Colonic mucosa (tissue), 4 donors: ENCODE data around the gene CSTB. TPM values are rescaled to one million over a fixed set of nuclear protein-coding genes. Genes with fewer than 3 reads are reported as not detected.
A peak's percentile ranks its signal among the peaks of the same experiment; 100 is the strongest.

Source experiments
- DNase-seq: peaks from one replicate; pipeline ENCODE4 v3.0.0-alpha.2; 2020
- H3K27ac ChIP-seq: fragments of 200-600 bp; one replicate; pipeline ENCODE4 v1.8.0; 2021
- H3K27me3 ChIP-seq: fragments of 200-600 bp; one replicate; pipeline ENCODE4 v1.8.0; 2021
- H3K36me3 ChIP-seq: fragments of 200-600 bp; one replicate; pipeline ENCODE4 v1.8.0; 2021
- H3K4me1 ChIP-seq: fragments of 200-600 bp; one replicate; pipeline ENCODE4 v1.8.0; 2021; ENCODE audit warnings: mild to moderate bottlenecking
- H3K4me3 ChIP-seq: fragments of 200-600 bp; one replicate; pipeline ENCODE4 v1.8.0; 2021
- H3K9ac ChIP-seq, 2 donors: one replicate each; pipeline ENCODE4 v1.7.0; 2013; ENCODE audit warnings: control low read depth in 2 of 2, low read depth in 2 of 2, low read length in 2 of 2
- H3K9me3 ChIP-seq: fragments of 200-600 bp; one replicate; pipeline ENCODE4 v1.8.0; 2021
- CTCF ChIP-seq: fragments of 200-600 bp; IDR thresholded peaks from one replicate; pipeline ENCODE4 v1.8.0; 2022; ENCODE audit warnings: antibody characterized with exemption, mild to moderate bottlenecking
- intact Hi-C: fragments of 100-400 bp; cut with DNase I; formaldehyde crosslinking; loops from one replicate; pipeline ENCODE4 v1.14.1; 2022
- total RNA-seq, 2 donors: library from RNA; stranded (reverse); fragmentation: NEBNext Ultra II Directional in 1 of 2; extraction: Animal tissue kit (Norgen Biotek cat#: 25700) in 1 of 2; gene quantifications; one replicate each; pipeline ENCODE4 v1.2.1, GENCODE V29; 2021
- donor health status: healthy.
- donor health status: DM: no; HTN: no; CAD: no.
- donor health status: DM: no; HTN: no; CAD: no.

CSTB gene
- total RNA-seq, 2 donors from 2014 or later = 67.5 to 86.6 TPM

- TF ChIP-seq CTCF = no peak
- peaks cover 15% of the 10 kb centered on the region for H3K4me1 ChIP-seq
- no peaks in the 10 kb centered on the region for H3K27me3 ChIP-seq
- intact Hi-C loops = no loop called here
- H3K9me3 ChIP-seq = no peaks in the 10 kb centered on the region
- no peak overlapping the region for H3K9ac ChIP-seq
- H3K4me3 ChIP-seq = no peak overlapping the region
- peaks cover 7% of the 10 kb centered on the region for H3K36me3 ChIP-seq
- no peak overlapping the region for H3K27ac ChIP-seq
- no peak for DNase-seq
These were observed 4.9 kb downstream of the CSTB start for GRCh38 chr21:43771199-43771675.

GRCh38 chr21:43770066-43770655 lies 5.9 kb downstream of the CSTB start:
- Histone ChIP-seq H3K4me3 (no peak overlapping the region), H3K9me3 (no peaks in the 10 kb centered on the region), H3K27me3 (no peaks in the 10 kb centered on the region), H3K4me1 (peaks cover 14% of the 10 kb centered on the region), H3K27ac (no peak overlapping the region), H3K36me3 (peaks cover 7% of the 10 kb centered on the region), H3K9ac (no peak overlapping the region)
- DNase-seq = no peak
- intact Hi-C loops = no loop called here
- TF ChIP-seq CTCF = no peak

- Histone ChIP-seq H3K36me3 (peaks cover 7% of the 10 kb centered on the region), H3K4me3 (no peak overlapping the region), H3K9me3 (no peaks in the 10 kb centered on the region), H3K27me3 (no peaks in the 10 kb centered on the region), H3K27ac (no peak overlapping the region), H3K4me1 (peaks cover 8% of the 10 kb centered on the region), H3K9ac (no peak overlapping the region)
- TF ChIP-seq CTCF = no peak
- DNase-seq = no peak
- intact Hi-C loops = no loop called here
These were observed 6.7 kb downstream of the CSTB start for GRCh38 chr21:43769325-43769958.

GRCh38 chr21:43768868-43769167 lies 7.3 kb downstream of the CSTB start:
- Histone ChIP-seq H3K4me1 (peaks cover 8% of the 10 kb centered on the region), H3K4me3 (no peak overlapping the region), H3K27me3 (no peaks in the 10 kb centered on the region), H3K9me3 (no peaks in the 10 kb centered on the region), H3K27ac (no peak overlapping the region), H3K36me3 (peaks cover 7% of the 10 kb centered on the region), H3K9ac (peak overlapping the region in 1 of 2 donors; percentile 63)
- no peak for DNase-seq
- intact Hi-C loops = no loop called here
- no peak for TF ChIP-seq CTCF

- H3K27ac ChIP-seq = no peak overlapping the region
- peaks cover 8% of the 10 kb centered on the region for H3K4me1 ChIP-seq
- no peak overlapping the region for H3K4me3 ChIP-seq
- DNase-seq = peak; percentile 76
- peak overlapping the region; percentile 43 to 63 for H3K9ac ChIP-seq
- no peaks in the 10 kb centered on the region for H3K27me3 ChIP-seq
- no peak for TF ChIP-seq CTCF
- intact Hi-C loops = no loop called here
- peaks cover 3% of the 10 kb centered on the region for H3K36me3 ChIP-seq
- H3K9me3 ChIP-seq = no peaks in the 10 kb centered on the region
These were observed 7.9 kb downstream of the CSTB start for GRCh38 chr21:43767984-43768867.
